ENCODE data around the gene STK39.

STK39 gene

GRCh38 chr2:168159754-168160585, 87.4 kb downstream of the STK39 start:
- DNase-seq (ENCODE audit: low read depth): no peak

- DNase-seq (ENCODE audit: low read depth): no peak
Observed at GRCh38 chr2:168158586-168158985, 88.8 kb downstream of the STK39 start.

- DNase-seq (ENCODE audit: low read depth): no peak
Observed at GRCh38 chr2:168157926-168158325, 89.5 kb downstream of the STK39 start.

GRCh38 chr2:168157070-168157469, 90.3 kb downstream of the STK39 start:
- DNase-seq (ENCODE audit: low read depth): no peak

- no peak for DNase-seq (ENCODE audit: low read depth)
Observed at GRCh38 chr2:168156661-168157060, 90.7 kb downstream of the STK39 start.

- no peak for DNase-seq (ENCODE audit: low read depth)
Observed at GRCh38 chr2:168155680-168156079, 91.7 kb downstream of the STK39 start.

- no peak for DNase-seq (ENCODE audit: low read depth)
Observed at GRCh38 chr2:168155046-168155445, 92.3 kb downstream of the STK39 start.

GRCh38 chr2:168152902-168153530, 94.4 kb downstream of the STK39 start:
- DNase-seq (ENCODE audit: low read depth): no peak

GRCh38 chr2:168149986-168150385, 97.4 kb downstream of the STK39 start:
- no peak for DNase-seq (ENCODE audit: low read depth)

GRCh38 chr2:168149150-168149974, 98.0 kb downstream of the STK39 start:
- no peak for DNase-seq (ENCODE audit: low read depth)

- DNase-seq (ENCODE audit: low read depth): no peak
Observed at GRCh38 chr2:168147830-168148794, 99.3 kb downstream of the STK39 start.

- DNase-seq (ENCODE audit: low read depth): no peak
Observed at GRCh38 chr2:168146892-168147810, 100.2 kb downstream of the STK39 start.

GRCh38 chr2:168145426-168146310, 101.7 kb downstream of the STK39 start:
- no peak for DNase-seq (ENCODE audit: low read depth)

GRCh38 chr2:168145011-168145410, 102.4 kb downstream of the STK39 start:
- DNase-seq (ENCODE audit: low read depth): no peak

GRCh38 chr2:168143813-168144212, 103.6 kb downstream of the STK39 start:
- no peak for DNase-seq (ENCODE audit: low read depth)

- no peak for DNase-seq (ENCODE audit: low read depth)
Observed at GRCh38 chr2:168140892-168141291, 106.5 kb downstream of the STK39 start.

GRCh38 chr2:168139852-168140251, 107.5 kb downstream of the STK39 start:
- DNase-seq (ENCODE audit: low read depth): no peak

- no peak for DNase-seq (ENCODE audit: low read depth)
Observed at GRCh38 chr2:168138901-168139300, 108.5 kb downstream of the STK39 start.

GRCh38 chr2:168138374-168138773, 109.0 kb downstream of the STK39 start:
- DNase-seq (ENCODE audit: low read depth): no peak
